HG03575 (cell line): ENCODE data around the gene PRDM11.

Experiments
- ATAC-seq: cut with Tn5 transposase; IDR thresholded peaks from one replicate; pipeline ENCODE4 v1.9.1; 2021; ENCODE audit not compliant: unreplicated experiment, insufficient number of reproducible peaks, low FRiP score; ENCODE audit errors: extremely low read depth

Gene PRDM11

DNA sequence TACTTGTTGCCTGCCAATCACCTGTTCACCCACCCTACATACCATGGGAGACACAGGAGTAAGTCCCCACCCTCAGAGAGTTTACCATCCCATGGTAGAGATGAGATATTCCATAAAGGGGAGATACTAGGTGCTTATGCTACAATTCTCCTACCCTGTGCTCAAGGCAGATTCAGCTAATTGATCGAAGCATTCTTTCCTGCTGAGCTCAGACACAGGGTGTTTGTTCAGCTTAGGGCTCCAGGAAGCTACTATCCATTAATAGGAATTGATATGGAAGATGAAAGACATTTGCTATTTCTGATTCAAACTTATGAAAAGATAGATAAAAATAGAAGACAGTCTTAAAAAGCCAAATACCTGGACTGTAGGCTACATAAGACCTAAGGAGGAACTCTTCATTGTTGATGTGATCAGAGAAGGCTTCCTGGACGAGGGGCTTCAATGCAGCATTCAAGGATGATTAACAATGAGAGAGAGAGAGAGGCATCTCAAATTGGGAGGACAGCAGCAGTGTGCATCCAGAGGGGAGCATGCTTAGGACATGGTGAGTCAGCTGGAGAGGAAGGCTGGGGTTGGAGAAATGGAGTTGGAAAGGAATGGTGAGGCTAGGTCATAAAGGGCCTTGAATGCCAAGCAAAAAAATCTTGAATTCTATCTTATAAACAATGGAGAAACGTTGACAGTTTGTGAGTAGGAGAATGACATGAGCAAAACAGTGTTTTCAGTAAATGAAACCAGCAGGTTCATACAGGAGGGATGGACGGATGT, 124.7 kb downstream of the PRDM11 start:
- ATAC-seq: no peak

GRCh38 chr11:45272701-45273100, 126.3 kb downstream of the PRDM11 start:
- no peak for ATAC-seq

GRCh38 chr11:45273509-45273908, 127.1 kb downstream of the PRDM11 start:
- ATAC-seq: no peak

DNA sequence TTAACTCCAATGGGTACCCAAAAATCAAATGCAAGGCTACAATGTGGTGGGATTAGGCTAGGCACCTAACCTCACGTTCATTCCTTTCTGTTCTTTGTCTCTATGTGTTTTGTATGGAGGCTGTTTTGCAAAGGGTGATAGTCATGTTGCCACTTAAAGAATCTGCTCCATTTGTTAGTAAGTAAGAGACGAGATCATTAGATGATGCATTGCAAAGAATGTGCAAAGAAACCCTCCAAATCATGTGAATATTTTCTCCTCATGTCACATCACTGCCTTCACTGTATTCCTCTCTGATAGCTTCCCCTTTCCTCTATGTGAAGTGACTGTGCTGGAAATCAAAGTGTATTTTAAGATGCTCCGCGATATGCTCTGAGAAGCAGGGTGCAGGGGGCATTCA, 127.8 kb downstream of the PRDM11 start:
- ATAC-seq: no peak

DNA sequence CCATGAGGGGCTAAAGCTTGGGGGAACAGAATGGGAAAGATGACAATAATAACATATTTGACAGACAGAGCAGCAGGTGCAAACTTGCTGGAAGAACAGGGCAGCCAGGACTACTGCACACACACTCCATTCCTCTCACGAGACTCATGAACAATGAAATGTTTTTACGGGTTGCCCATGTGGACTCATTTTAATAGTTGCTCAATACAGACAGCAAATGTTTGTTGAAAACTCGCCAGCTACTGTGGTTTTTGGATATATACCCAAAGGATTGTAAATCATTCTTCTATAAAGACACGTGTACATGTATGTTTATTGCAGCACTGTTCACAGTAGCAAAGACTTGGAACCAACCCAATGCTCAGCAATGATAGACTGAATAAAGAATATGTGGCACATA, 129.4 kb downstream of the PRDM11 start:
- ATAC-seq: no peak

GRCh38 chr11:45278714-45279113, 132.3 kb downstream of the PRDM11 start:
- ATAC-seq: no peak

DNA sequence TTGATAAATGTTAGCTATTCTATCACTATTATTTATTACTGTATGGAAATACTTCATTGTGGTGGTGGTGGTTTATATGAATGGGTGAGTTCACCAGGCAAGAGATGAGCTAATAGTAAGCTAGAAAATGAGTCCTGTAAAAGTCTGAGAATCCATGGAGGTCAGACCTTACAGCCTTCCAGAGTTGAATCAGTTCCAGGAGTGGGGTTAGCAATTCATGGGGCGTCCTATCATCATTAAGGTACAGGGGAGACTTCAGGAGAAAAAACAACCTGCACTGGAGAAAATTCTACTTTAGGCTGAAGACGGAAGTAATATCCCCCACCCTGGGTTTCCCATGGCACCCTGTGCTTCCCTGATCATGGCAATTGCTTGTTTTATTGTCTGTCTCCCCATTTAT, 133.2 kb downstream of the PRDM11 start:
- ATAC-seq: no peak

DNA sequence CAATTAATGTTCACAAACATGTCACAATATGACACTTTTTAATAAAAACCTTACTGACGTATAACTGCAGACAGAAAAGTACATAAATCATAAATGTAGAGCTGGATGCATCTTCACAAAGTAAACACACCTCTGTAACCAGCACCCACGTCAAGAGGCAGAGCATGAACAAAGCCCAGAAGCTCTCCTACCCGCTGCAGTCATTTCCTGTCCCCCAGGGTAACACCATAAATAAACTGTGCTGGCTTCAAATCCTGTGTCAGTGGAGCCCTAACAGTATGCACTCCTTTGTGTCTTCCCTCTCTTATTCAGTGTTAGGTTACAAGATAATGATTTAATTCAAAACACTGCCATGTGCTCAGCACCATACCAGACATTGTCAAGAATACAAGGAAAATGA, 134.0 kb downstream of the PRDM11 start:
- ATAC-seq: no peak

DNA sequence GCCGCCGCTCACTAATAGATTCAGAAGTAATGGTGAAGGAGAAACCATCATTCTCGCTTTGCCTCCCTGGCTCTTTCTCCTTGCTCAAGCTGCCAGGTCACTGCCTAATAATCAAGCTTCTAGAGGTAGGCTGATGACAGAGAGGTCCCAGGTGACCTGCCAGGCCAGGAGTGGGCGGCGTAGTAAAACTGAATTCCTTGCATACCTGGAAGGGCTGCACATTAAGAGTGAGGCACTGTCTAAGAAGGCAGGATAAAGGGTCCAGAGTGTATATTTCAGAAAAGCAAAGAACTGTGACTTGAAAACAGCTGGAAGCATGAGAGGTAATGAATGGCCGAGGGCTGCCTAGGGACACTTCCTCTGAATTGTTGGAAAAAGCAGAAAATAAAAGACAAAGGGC, 135.6 kb downstream of the PRDM11 start:
- no peak for ATAC-seq
